8988T (cell line): ENCODE results near the gene RHBDL1.

Experiments
- DNase-seq: peaks from one replicate; pipeline ENCODE4 v3.0.0; 2011

RHBDL1 gene

DNA sequence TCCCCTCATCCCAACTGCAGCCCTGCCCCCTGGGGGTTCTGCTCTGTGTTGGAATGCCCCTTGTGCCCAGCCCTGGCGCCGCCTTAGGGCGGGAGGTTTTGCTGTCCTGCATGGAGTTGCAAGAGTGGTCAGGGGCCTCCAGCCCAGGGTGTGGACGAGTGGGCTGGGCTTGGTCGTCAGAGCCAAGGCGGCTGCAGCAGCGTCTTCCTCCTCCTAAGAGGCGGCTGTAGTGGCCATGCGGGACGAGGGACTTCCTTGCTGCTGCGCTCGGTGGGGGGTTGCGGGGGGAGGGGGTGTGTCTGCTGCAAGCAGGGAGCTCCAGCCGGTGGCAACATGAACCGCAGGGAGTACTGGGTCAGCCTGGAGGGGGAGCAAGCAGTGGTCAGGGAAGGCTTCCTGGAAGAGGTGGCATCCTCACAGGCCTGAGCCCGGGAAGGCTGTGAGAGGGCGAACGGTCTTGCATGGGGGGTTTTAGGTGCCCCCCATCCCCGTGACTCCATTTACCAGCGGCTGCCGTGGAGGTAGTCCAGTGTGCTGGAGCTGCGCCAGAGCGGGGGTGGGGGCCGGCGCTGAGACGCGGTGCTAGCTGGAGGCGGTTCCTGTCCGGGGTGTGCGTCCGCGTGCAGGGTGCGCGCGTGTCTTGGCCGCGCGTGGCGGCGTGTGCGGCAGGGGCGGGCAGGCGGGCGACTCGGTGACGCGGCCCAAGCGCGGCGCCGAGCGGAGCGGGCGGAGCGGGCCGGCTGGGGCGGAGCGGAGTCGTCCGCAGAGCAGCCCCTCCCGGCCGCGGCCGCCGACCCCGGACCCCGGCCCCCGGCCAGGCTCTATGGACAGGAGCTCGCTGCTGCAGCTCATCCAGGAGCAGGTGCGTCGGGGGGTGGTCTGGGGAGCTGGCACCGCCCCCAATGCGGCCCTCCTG lies at the start of gene RHBDL1:
Gene RHBDL1 (plus strand): TSS at position 704 of the 916 bp plus-strand sequence. CDS start 120 bp downstream, at position 824.
- no peak for DNase-seq

DNA sequence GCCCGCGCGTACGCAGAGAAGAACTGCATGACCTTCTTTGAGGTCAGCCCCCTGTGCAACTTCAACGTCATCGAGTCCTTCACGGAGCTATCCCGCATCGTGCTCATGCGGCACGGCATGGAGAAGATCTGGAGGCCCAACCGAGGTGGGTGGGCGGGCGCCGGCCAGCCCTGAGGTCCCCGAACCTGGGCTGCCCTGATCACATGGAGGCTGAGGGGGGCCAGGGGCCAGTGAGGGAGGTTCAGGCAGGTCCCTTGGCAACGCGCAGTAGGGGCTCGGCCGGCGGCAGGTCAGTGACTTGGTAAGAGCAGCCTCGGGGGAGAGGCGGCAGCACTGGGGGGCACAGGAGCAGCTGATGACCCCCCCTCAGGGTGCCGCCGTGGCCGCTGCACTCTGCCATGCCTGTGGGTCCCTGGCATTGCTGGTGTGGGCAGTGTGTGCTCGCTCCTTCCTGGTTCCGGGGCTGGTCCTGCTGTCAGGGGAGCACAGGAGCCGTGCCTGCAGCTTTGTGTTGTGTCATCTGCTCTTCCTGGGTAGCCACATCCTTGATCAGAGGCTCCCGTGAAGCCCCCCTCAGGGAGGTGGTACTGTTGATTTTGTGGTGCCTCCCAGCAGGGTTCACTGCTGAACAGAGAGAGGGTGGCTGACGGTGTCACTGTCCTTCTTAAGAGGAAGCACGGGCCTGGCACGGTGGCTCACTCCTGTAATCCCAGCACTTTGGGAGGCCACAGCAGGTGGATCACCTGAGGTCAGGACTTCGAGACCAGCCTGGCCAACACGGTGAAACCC lies 49.3 kb upstream of the RHBDL1 start:
- DNase-seq, result peak; percentile 61

DNA sequence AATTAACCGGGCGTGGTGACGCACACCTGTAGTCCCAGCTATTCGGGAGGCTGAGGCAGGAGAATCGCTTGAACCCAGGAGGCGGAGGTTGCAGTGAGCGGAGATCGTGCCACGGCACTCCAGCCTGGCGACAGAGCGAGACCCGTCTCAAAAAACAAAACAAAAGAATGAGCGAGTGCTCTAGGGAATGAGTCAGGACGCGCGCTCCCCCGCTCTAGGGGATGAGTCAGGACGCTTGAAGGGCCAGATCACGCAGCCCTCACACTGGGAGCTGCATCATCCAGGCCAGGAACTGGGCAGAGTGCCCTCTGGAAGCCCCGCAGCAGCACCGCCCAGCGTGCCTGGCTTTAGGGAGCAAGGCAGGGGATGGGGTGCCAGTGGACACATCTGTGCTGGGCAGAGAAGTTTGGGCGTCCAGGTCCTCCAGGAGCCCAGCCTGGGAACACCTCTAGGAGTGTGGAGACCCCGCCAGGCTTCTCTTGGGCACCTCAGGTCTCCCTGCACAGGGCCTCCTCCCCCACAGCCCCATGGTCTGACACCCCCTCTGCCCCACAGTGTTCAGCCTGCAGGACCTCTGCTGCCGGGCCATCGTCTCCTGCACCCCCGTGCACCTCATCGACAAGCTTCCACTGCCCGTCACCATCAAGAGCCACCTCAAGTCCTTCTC lies 48.6 kb upstream of the RHBDL1 start:
- DNase-seq, result peak; percentile 97

DNA sequence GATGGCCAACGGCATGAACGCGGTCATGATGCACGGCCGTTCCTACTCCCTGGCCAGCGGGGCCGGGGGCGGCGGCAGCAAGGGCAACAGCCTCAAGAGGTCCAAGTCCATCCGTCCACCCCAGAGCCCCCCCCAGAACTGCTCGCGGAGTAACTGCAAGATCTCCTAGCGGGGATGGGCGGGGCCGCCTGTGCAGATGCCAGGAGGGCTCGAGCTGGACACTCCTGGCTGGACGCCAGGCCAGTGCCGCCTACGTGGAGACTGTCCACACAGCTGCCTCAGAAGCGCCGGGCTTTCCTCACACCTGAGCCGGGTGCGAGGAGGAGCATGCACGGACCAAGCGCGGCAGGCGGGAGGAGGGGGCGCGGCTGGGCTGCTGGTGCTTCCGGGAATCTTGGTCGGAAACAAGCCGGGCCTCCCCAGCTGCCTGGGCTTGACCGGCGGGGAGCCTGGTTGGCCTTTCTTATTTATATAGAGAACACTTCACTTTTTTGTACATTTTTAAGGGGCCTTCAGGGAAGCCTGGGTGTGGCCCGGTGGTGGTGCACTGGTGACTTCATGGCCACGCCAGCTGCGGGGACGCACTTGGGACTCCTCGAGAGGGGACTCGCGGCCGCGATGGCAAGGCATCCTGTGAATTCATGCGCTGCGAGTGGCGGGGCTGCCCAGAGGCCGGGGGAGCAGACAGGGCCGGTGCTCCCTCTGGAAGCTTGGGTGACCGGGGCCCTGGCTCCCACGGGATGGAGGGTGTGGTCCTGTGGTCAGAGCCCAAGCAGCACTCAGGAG lies 47.8 kb upstream of the RHBDL1 start:
- DNase-seq, result no peak

DNA sequence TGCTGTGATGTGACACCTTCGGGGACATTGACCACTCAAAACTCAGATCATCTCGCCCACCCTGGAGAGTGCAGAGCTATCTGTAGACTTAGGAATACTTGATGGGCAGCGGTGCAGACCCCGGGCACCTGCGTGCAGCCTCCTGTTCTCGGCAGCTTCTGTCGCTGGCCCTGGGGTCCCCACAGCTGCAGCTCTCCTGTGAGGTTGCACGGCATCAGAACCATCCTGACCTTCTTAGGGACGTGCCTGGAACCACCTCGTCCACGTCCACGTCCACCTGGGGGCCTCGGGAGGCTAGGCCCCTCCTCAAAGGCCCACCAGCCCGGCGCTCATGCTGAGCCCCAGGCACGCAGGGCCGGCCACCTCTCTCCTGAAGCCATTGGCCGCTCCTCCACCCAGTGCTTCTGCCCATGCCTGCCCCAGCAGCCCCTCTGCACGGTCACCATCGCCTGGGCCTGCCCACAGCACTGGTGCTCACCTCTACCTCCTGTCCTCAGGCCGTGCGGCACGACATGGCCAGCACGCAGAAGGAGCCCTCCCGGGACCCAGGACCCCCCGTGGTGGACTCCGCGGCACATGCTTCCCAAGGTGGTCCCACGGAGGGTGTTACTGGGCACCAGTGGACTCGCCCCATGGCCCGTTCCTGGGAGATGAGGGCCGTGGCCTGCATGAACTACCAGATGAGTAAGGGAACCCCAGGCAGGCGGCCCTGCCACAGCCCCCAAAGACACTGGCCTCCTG lies 47.0 kb upstream of the RHBDL1 start:
- no peak for DNase-seq

DNA sequence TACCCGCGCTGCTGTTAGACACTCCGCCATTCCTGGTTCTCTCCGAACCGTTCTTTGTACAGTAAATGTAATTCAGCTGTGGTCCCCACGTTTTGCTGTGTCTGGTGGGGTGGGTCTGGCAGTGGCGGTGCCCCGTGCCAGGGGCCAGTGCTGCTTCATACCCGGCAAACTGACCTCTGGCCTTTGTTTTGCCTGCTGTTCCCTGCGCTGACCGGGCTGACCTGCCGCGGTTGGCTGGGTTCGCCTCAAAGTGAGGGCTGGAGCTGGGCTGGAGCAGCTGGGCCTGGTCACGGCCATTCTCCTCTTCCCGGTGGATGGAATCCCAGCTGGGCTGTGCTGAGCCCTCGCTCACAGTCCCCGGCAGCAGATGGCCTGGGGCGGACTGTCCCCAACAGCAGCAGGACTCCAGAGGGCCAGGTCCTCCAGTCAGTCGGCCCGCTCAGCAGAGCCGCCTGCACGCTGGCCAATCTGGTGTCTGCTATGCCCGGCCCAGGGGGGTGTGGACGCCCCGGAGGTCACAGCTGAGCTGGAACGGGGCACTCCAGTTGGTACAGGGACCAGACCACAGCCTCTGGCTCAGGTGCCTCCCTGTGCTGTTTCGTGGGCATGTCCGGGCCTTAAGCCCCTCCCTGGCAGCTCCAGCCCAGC lies 46.2 kb upstream of the RHBDL1 start:
- no peak for DNase-seq

DNA sequence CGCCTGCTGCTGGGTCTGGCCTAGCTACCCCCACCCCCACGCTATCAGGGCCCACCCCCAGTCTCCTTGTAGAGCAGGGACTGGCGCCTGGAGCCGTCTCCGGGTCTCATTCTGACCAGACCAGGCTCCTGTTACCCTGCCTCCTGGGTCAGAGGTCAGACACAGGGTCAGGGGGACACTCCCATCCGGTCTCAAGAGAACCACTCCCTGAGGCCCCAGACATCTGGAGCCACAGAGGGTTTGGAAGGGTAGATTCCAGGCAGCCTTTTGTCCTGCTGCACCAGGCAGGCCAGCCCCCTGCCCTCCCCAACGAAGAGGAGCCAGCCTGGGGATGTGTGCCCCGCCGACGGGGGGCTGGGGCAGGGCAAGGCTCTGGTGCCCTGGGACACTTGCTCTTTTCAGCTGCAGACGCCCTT lies 45.6 kb upstream of the RHBDL1 start:
- DNase-seq, result no peak

DNA sequence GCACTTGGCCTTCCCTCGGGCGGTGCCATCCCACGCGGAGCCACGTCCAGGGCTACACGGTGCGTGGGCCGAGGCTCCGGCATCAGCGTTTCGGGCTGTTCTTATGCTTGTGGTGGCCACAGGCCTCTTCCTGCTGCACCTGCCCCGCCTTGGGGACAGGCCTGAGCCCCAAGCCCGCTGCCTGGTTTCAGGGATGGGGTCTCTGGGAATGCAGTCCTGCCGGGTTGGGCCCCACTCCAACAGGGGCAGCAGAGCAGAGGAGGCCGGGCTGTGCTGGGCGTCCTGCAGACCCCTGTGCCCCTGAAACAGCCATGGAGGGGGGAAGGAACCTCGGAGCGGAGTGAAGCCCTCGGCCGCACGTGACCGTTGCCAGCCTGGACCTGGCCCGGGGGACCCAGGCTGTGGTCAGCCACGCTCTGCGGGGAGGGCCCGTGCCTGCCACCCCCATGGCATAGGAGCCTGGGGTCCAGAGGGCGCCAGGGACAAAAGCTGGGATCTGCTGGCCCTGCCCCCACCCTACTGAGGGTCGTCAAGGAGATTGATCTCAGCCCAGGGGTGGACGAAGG lies 45.1 kb upstream of the RHBDL1 start:
- DNase-seq, result no peak

DNA sequence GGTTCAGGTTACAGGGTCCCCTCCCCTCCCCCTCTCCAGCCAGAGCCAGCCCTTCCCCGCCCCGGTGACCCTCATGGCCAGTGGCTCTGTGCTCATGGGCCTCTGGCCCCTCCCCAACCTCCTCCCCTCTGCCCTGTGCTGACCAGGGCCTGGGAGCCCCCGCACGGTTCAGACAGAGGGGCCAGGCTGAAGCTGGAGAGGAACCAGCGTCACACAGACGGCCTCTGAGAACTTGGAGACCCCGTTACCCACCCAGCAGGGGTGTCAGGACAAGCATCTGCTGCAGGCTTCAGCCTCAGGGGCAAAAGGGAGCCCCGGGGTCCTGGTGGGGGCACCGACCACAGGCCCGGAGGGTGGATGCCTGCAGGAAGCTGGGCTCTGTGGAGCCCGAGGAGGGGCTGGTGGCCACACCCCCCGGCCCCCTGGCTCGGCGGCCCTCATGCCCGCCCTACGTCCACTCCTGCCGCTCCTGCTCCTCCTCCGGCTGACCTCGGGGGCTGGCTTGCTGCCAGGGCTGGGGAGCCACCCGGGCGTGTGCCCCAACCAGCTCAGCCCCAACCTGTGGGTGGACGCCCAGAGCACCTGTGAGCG lies 44.6 kb upstream of the RHBDL1 start, which contains the start of gene WFIKKN1:
Gene WFIKKN1 (plus strand): TSS at position 171 of the 591 bp plus-strand sequence. CDS start 269 bp downstream, at position 440.
- DNase-seq, result no peak

DNA sequence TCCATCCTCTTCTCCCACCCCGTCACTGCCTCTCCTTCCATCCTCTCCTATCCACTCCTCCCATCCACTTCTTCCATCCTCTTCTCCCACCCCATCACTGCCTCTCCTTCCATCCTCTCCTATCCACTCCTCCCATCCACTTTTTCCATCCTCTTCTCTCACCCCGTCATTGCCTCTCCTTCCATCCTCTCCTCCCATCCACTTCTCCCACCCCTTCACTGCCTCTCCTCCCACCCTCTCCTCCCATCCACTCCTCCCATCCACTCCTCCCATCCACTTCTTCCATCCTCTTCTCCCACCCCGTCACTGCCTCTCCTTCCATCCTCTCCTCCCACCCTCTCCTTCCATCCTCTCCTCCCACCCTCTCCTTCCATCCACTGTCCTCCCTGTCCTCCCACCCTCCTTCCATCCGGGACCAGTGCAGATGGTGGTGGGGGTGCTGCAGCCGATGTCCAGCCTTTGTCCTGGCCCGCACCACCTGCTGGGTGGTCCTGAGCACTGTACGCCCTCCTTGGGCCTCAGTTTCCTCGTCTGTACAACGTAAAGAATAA lies 43.6 kb upstream of the RHBDL1 start:
- no peak for DNase-seq

DNA sequence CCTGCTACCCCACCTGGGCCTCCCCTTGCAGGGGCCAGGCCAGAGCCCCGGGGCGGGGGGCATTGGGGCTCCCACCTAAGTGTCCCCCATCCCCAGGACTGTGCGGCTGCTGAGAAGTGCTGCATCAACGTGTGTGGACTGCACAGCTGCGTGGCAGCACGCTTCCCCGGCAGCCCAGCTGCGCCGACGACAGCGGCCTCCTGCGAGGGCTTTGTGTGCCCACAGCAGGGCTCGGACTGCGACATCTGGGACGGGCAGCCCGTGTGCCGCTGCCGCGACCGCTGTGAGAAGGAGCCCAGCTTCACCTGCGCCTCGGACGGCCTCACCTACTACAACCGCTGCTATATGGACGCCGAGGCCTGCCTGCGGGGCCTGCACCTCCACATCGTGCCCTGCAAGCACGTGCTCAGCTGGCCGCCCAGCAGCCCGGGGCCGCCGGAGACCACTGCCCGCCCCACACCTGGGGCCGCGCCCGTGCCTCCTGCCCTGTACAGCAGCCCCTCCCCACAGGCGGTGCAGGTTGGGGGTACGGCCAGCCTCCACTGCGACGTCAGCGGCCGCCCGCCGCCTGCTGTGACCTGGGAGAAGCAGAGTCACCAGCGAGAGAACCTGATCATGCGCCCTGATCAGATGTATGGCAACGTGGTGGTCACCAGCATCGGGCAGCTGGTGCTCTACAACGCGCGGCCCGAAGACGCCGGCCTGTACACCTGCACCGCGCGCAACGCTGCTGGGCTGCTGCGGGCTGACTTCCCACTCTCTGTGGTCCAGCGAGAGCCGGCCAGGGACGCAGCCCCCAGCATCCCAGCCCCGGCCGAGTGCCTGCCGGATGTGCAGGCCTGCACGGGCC lies 42.8 kb upstream of the RHBDL1 start:
- DNase-seq, result no peak

DNA sequence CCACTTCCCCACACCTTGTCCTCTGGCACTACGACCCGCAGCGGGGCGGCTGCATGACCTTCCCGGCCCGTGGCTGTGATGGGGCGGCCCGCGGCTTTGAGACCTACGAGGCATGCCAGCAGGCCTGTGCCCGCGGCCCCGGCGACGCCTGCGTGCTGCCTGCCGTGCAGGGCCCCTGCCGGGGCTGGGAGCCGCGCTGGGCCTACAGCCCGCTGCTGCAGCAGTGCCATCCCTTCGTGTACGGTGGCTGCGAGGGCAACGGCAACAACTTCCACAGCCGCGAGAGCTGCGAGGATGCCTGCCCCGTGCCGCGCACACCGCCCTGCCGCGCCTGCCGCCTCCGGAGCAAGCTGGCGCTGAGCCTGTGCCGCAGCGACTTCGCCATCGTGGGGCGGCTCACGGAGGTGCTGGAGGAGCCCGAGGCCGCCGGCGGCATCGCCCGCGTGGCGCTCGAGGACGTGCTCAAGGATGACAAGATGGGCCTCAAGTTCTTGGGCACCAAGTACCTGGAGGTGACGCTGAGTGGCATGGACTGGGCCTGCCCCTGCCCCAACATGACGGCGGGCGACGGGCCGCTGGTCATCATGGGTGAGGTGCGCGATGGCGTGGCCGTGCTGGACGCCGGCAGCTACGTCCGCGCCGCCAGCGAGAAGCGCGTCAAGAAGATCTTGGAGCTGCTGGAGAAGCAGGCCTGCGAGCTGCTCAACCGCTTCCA lies 42.0 kb upstream of the RHBDL1 start:
- DNase-seq, result no peak

DNA sequence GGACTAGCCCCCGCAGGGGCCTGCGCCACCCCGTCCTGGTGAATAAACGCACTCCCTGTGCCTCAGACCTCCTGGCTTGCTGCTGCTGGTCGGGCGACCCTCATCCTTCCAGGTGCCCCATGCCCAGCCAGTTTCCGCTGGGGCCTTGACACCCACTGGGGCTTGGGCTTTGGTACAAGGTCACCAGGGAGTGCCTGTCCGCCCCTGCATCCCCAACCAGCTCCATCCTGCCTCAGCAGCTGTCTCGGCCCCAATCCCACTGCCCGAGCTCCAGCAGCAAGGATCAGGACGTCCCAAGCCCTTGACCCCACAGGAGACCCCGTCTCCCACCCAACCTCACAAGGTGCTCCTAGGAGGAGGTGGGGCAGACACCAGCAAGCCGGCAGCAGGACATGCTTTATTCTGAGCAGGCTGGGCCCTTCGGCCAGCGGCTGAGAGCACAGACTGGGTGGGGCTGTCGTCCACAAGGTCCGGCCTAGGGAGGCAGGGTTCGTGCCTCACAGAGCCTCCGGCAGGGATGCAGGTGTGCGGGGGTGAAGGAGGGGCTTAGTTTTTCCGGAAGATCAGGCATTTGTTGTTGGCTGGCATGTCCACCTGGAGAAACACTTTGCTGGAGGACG lies 41.3 kb upstream of the RHBDL1 start:
- DNase-seq, result no peak

DNA sequence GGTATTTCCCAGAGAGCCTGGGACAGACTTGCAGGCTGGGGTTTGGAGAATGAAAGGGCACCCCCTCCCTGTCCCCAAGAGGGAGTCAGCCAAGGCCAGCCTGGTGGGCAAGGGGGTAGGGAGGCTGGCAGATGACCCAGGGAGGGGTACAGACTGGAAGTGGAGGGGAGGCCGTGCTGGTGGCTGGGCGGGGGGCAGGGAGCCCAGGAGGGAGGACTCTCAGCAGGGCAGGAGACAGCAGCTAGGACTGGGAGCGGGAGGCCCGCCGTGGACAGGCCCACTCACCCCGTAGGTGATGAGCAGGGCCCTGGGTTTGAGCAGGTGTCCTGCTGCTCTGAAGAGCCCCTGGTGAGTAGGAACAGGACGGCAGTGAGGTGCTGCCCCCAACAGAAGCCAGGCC lies 40.5 kb upstream of the RHBDL1 start:
- no peak for DNase-seq

DNA sequence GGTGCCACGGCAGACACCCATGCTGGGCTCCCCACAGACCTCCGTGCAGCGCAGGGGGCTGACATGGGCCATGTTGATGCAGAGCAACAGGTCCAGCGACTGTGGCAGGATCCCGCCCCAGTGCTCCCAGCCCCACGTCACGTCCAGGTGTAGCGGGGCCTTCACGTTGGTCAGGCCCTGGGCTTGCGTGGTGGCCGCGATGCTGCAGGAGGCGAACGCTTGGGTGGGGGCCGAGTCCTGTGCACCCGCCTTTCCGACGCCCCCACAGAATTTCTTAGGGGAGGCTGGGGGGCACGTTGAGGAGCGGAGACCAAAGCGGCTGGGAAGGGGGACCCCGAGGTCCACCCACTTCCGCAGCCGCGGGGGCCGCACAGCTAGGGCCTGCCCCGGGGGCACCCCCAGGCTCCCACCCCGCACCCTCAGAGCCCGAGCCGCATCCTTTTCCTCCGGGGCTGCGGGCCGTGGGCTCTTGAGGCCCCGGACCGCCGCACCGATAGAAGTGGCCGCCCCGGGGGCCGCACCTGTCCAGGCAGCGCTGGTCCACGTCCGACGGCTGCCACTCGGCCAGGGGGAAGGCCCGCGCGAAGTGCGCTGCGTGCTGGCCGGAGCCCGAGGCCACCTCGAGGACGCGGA lies 39.8 kb upstream of the RHBDL1 start:
- no peak for DNase-seq

DNA sequence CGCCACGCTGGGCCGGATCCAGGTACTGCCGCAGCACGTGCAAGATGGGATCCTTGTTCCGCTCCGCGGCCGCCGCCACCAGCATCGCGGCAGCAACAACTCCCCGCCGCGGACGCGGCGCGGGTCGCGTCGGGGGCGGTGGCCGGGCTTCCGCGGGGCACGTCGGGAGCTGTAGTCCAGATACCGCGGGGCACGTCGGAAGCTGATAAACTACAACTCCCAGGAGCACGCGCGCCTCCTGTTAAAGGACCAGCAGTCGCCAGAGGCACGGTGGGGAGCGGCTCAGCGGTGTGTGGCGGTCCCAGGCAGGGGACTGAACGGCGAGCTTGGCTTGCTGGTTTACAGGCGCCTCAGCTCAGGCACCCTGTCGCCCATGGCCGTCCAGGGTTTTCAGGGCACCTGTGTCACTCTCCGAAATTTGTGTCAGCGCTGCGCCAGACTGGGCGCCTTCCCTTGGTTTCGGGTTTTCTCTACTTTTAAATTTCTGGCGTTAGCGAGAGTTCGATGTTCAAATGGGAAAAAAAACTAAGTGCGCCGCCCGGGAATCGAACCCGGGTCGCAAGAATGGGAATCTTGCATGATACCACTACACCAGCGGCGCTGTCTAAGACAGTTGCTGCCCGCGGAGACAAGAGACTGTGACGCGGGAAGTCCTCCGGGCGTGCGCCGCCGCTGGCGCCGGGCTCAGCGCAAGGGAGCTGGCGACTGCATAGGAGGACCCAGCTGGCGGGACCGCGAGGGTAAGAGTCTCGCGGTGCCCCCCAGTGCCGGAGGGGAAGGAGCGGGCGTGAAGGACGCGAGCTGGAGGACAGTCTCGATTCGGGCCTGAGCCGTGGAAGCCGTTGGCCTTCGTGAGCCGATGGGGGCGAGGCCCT lies 39.0 kb upstream of the RHBDL1 start, which contains the start of gene METTL26:
Gene METTL26 (minus strand): TSS at position 100 of the 875 bp plus-strand sequence. CDS start 15 bp downstream, at position 85.
- DNase-seq, result peak; percentile 98
